Measurements from ENCODE around the gene DONSON.

GRCh38 chr21:33608559-33608958, 20.1 kb upstream of the DONSON start:
- TF ChIP-seq CTCF (conservative IDR thresholded peaks at IDR 0.05; ENCODE audit: low read depth, low read length) (no peak), EZH2 (IDR thresholded peaks at IDR 0.05; ENCODE audit: borderline replicate concordance, low read depth, low read length, poor library complexity, severe bottlenecking) (no peak)
